SK-N-SH (cell line): Measurements from ENCODE around the gene CCDC106. TPM values are rescaled to one million over a fixed set of nuclear protein-coding genes. Genes with fewer than 3 reads are reported as not detected.

Experiments used
- CTCF ChIA-PET: fragments of 300-600, 350-600 bp; formaldehyde crosslinking; extraction: SDS; loops from one replicate; lab custom pipeline; 2021; lab: Yijun Ruan, JAX
- POLR2A ChIA-PET: fragments of 350-600 bp; sonication (Branson Sonifier 250); formaldehyde crosslinking; extraction: SDS; loops from one replicate; lab custom pipeline; 2020; ENCODE audit warnings: antibody characterized with exemption, inconsistent platforms; lab: Yijun Ruan, JAX
- DNase-seq: peaks from one replicate; pipeline ENCODE4 v3.0.0; 2012
- H2AFZ ChIP-seq: fragments of 200-600 bp; sonication (generic); 2 replicates; pipeline ENCODE4 v1.8.1; 2016; ENCODE audit warnings: antibody characterized with exemption, mild to moderate bottlenecking, low read depth
- H3F3A ChIP-seq: fragments of 200-600 bp; sonication (generic); replicated peaks from 2 replicates; pipeline ENCODE3; 2016; ENCODE audit warnings: antibody characterized with exemption, mild to moderate bottlenecking; ENCODE audit not compliant: insufficient read depth
- H3K27ac ChIP-seq, 2 experiments: fragments of 200-500 bp in 1 of 2; fragments of 200-600 bp in 1 of 2; sonication (Bioruptor generic) in 1 of 2; sonication (generic), shearing (Covaris generic) in 1 of 2; 2 replicates each; pipeline versions ENCODE4 v1.5.1 to v1.6.1; 2014 to 2016; ENCODE audit warnings: low read depth in 2 of 2, inconsistent platforms in 1 of 2, low read length in 1 of 2, mild to moderate bottlenecking in 1 of 2, mixed read lengths in 1 of 2
- H3K27me3 ChIP-seq: fragments of 200-600 bp; sonication (generic), shearing (Covaris generic); 2 replicates; pipeline ENCODE4 v1.6.1; 2016; ENCODE audit warnings: mixed run types; ENCODE audit not compliant: insufficient read depth
- H3K36me3 ChIP-seq, 2 experiments: fragments of 200-500 bp in 1 of 2; fragments of 200-600 bp in 1 of 2; sonication (Bioruptor generic) in 1 of 2; sonication (generic) in 1 of 2; replicated peaks in 1 of 2; 2 replicates each; pipeline versions ENCODE3 to v1.5.1; 2014 to 2016; ENCODE audit warnings: low read length in 1 of 2, mild to moderate bottlenecking in 1 of 2; ENCODE audit not compliant: insufficient read depth in 2 of 2, control insufficient read depth in 1 of 2
- H3K4me1 ChIP-seq, 2 experiments: fragments of 200-500 bp in 1 of 2; fragments of 200-600 bp in 1 of 2; sonication (Bioruptor generic) in 1 of 2; sonication (generic), shearing (Covaris generic) in 1 of 2; 2 replicates each; pipeline versions ENCODE4 v1.5.1 to v1.6.1; 2014 to 2016; ENCODE audit warnings: low read depth in 1 of 2, low read length in 1 of 2, mixed run types in 1 of 2; ENCODE audit not compliant: insufficient read depth in 2 of 2, control insufficient read depth in 1 of 2
- H3K4me2 ChIP-seq: fragments of 200-600 bp; sonication (generic), shearing (Covaris generic); 2 replicates; pipeline ENCODE4 v1.6.1; 2017; ENCODE audit warnings: mixed run types
- H3K4me3 ChIP-seq, 2 experiments: fragments of 200-500 bp in 1 of 2; fragments of 200-600 bp in 1 of 2; sonication (Bioruptor generic) in 1 of 2; sonication (generic), shearing (Covaris generic) in 1 of 2; 2 replicates each; pipeline versions ENCODE4 v1.5.1 to v1.8.1; 2014 to 2016; ENCODE audit warnings: low read depth in 2 of 2, inconsistent platforms in 1 of 2, low read length in 1 of 2, mild to moderate bottlenecking in 1 of 2, mixed read lengths in 1 of 2, moderate library complexity in 1 of 2
- H3K79me2 ChIP-seq: fragments of 200-600 bp; sonication (generic); 2 replicates; pipeline ENCODE4 v1.8.1; 2017; ENCODE audit warnings: mild to moderate bottlenecking; ENCODE audit not compliant: insufficient read depth
- H3K9ac ChIP-seq: fragments of 200-600 bp; sonication (generic); 2 replicates; pipeline ENCODE4 v1.6.1; 2017; ENCODE audit warnings: mixed run types
- H3K9me2 ChIP-seq: fragments of 200-600 bp; sonication (generic); 2 replicates; pipeline ENCODE4 v1.6.1; 2017; ENCODE audit warnings: mixed run types
- H3K9me3 ChIP-seq: fragments of 200-600 bp; sonication (generic); 2 replicates; pipeline ENCODE4 v1.6.1; 2017; ENCODE audit warnings: mixed run types, mild to moderate bottlenecking, moderate library complexity
- H4K20me1 ChIP-seq: fragments of 200-600 bp; sonication (generic); 2 replicates; pipeline ENCODE4 v1.6.1; 2017; ENCODE audit warnings: mild to moderate bottlenecking, mixed run types; ENCODE audit not compliant: insufficient read depth
- ELF1 ChIP-seq: IDR thresholded peaks from 2 replicates; pipeline ENCODE4 v1.4.0; 2012
- EP300 ChIP-seq, 2 experiments: IDR thresholded peaks; 2 replicates each; pipeline versions ENCODE4 v1.4.0 to v1.6.1; 2012; ENCODE audit warnings: borderline replicate concordance in 1 of 2, low read depth in 1 of 2, low read length in 1 of 2
- FOXJ3 ChIP-seq: sonication (generic); formaldehyde crosslinking; IDR thresholded peaks from 2 replicates; pipeline ENCODE4 v1.5.1; 2020; ENCODE audit warnings: mild to moderate bottlenecking, missing genetic modification reagents
- GATA2 ChIP-seq: sonication (generic); formaldehyde crosslinking; IDR thresholded peaks from 2 replicates; pipeline ENCODE4 v1.5.0; 2020; ENCODE audit warnings: mild to moderate bottlenecking, missing genetic modification reagents
- JUND ChIP-seq: IDR thresholded peaks from 2 replicates; pipeline ENCODE4 v1.4.0; 2012
- PBX3 ChIP-seq: IDR thresholded peaks from 2 replicates; pipeline ENCODE4; 2012
- RAD21 ChIP-seq: IDR thresholded peaks from 2 replicates; pipeline ENCODE4 v1.6.1; 2012; ENCODE audit warnings: mild to moderate bottlenecking, low read length
- RCOR1 ChIP-seq: fragments of 150-350 bp; IDR thresholded peaks from 2 replicates; pipeline ENCODE4 v1.6.1; 2017; ENCODE audit warnings: antibody characterized with exemption, low read length
- RXRA ChIP-seq: IDR thresholded peaks from 2 replicates; pipeline ENCODE4 v1.4.0; 2012; ENCODE audit warnings: low read depth, mild to moderate bottlenecking, borderline replicate concordance
- YY1 ChIP-seq: IDR thresholded peaks from 2 replicates; pipeline ENCODE4 v1.4.0; 2012; ENCODE audit warnings: low read depth, mild to moderate bottlenecking
- WGBS: methylation state at CpG from one replicate; pipeline ENCODE4 v1.1.6; 2017; ENCODE audit warnings: low lambda C conversion rate; 5-methylcytosine and 5-hydroxymethylcytosine counted together
- polyA plus RNA-seq, 3 experiments: library from polyadenylated mRNA; depleted of rRNA; stranded (reverse); fragments of >200 nt; gene quantifications; 2 replicates each; pipeline ENCODE4 v1.2.3, GENCODE V29; 2012
- TF ChIP-seq, protein P1 (sequence below): fragments of 150-350 bp; IDR thresholded peaks from 2 replicates; pipeline ENCODE4 v1.6.1; 2017; ENCODE audit warnings: antibody characterized with exemption, low read length, low read depth, borderline replicate concordance
- TF ChIP-seq, protein P2 (sequence below): IDR thresholded peaks from 2 replicates; pipeline ENCODE4 v1.4.0; 2012; ENCODE audit warnings: low read depth, borderline replicate concordance

CCDC106 gene
- polyA plus RNA-seq, 1 of the 3 experiments (the other 2 are of a cell fraction) = 27.1 TPM

DNA sequence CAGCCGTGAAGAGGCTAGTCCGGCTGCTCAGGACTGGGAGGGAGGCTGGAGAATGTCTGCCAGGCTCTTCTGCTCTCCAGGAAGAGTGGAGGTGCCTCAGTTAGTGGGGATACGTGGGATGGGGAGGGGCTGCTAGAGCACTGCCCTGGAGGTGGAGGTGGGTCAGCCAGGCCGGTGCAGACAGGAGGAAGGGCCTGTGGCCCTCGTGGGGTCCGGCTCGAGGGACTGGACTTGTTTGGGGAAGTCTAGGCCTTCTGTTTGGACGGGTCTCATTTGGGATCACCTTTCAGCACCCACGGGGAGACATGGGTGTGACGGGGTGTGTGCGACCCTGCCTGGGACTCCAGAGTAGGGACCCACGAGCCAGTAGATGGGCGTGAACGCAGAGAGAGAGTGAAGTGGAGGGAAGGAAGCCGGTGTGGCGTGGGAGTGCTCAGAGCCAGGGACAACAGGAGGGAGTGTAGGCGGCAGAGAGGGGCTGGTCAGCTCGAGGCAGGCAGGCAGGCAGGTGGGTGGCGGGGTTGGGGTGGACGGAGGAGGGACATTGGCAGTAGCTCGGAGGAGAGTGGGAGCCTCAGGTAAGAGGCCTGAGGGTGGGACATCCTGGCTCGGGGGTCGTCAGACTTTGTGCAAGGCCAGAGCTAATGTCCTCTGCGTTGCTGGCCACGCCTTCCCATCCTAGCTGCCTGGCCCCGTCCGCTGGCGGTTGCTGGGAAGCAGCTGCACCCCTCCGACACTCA is 38.5 kb downstream of the CCDC106 start:
- Histone ChIP-seq H3K4me1 (no peaks in the 10 kb centered on the region), H3K36me3 (peaks cover 9 to 57% of the 10 kb centered on the region in 2 experiments), H4K20me1 (peaks cover 62% of the 10 kb centered on the region), H3K27ac (no peak overlapping the region), H3K9ac (no peak overlapping the region), H3K9me2 (no peaks in the 10 kb centered on the region), H3K79me2 (peaks cover 49% of the 10 kb centered on the region), H2AFZ (no peak overlapping the region), H3K4me2 (no peak overlapping the region), H3K9me3 (no peaks in the 10 kb centered on the region), H3F3A (no peaks in the 10 kb centered on the region), H3K27me3 (no peaks in the 10 kb centered on the region), H3K4me3 (no peak overlapping the region)
- TF ChIP-seq, protein P1, sequence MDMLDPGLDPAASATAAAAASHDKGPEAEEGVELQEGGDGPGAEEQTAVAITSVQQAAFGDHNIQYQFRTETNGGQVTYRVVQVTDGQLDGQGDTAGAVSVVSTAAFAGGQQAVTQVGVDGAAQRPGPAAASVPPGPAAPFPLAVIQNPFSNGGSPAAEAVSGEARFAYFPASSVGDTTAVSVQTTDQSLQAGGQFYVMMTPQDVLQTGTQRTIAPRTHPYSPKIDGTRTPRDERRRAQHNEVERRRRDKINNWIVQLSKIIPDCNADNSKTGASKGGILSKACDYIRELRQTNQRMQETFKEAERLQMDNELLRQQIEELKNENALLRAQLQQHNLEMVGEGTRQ = no peak
- TF ChIP-seq RAD21 (no peak), RXRA (no peak), FOXJ3 (no peak), ELF1 (no peak), GATA2 (no peak)
- 94% methylated on average over 24 of the region's 29 CpGs for WGBS
- DNase-seq = no peak
- ChIA-PET POLR2A (no interaction called here), CTCF (interaction anchor here (1.1 kb wide), 1 partner anchor 17 kb away, joined by 3 read pairs; no protein-coding TSS in a partner anchor)

GRCh38 chr19:55687281-55688201 is 39.5 kb downstream of the CCDC106 start:
- DNase-seq = no peak
- Histone ChIP-seq H3K4me2 (no peak overlapping the region), H2AFZ (no peak overlapping the region), H3K27ac (no peak overlapping the region), H3K9ac (no peak overlapping the region), H4K20me1 (peaks cover 53% of the 10 kb centered on the region), H3K79me2 (peaks cover 38% of the 10 kb centered on the region), H3K4me3 (no peak overlapping the region), H3K36me3 (peaks cover 3 to 64% of the 10 kb centered on the region in 2 experiments), H3K4me1 (no peaks in the 10 kb centered on the region), H3F3A (no peaks in the 10 kb centered on the region), H3K9me3 (no peaks in the 10 kb centered on the region), H3K9me2 (no peaks in the 10 kb centered on the region), H3K27me3 (no peaks in the 10 kb centered on the region)
- POLR2A ChIA-PET = no interaction called here
- TF ChIP-seq JUND (no peak), FOXJ3 (no peak), PBX3 (no peak), RCOR1 (no peak), RXRA (no peak), EP300 (IDR thresholded peaks at IDR 0.05; ENCODE audit: borderline replicate concordance in 1 of 2, low read depth in 1 of 2, low read length in 1 of 2) (no peak), YY1 (no peak)
- TF ChIP-seq, protein P2, sequence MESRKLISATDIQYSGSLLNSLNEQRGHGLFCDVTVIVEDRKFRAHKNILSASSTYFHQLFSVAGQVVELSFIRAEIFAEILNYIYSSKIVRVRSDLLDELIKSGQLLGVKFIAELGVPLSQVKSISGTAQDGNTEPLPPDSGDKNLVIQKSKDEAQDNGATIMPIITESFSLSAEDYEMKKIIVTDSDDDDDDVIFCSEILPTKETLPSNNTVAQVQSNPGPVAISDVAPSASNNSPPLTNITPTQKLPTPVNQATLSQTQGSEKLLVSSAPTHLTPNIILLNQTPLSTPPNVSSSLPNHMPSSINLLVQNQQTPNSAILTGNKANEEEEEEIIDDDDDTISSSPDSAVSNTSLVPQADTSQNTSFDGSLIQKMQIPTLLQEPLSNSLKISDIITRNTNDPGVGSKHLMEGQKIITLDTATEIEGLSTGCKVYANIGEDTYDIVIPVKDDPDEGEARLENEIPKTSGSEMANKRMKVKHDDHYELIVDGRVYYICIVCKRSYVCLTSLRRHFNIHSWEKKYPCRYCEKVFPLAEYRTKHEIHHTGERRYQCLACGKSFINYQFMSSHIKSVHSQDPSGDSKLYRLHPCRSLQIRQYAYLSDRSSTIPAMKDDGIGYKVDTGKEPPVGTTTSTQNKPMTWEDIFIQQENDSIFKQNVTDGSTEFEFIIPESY = no peak
- WGBS = 96% methylated on average over 19 of the region's 22 CpGs
- CTCF ChIA-PET = interaction anchor here (1.0 to 1.1 kb wide), 2 partner anchors 16 kb away, joined by 3 read pairs; no protein-coding TSS in a partner anchor
